Stimulated activated CD4-positive, alpha-beta T cell treated with anti-CD3 and anti-CD28 coated beads, TNF-alpha, amount 100 ng/mL, for 1 hour (primary cell): ENCODE measurements around the gene CCL20.
"Not testable (repeated sequence)": the region's sequence is repeated elsewhere in the genome, so short reads cannot be mapped to it uniquely, and the experiment has no call there.

Source experiments
- DNase-seq, 3 donors: peaks; one replicate each; pipeline ENCODE4 v3.0.0-alpha.2; 2020; ENCODE audit warnings: low read depth in 3 of 3, low spot score in 1 of 3

The CCL20 gene

GRCh38 chr2:227813562-227814353 lies at the start of gene CCL20:
Gene CCL20 (plus strand): TSS chr2:227813842. CDS start chr2:227813912, 70 bp downstream.
- no peak for DNase-seq

- no peak for DNase-seq
These were observed 47.8 kb upstream of the CCL20 start for GRCh38 chr2:227765788-227766372.

GRCh38 chr2:227766373-227766883 lies 47.2 kb upstream of the CCL20 start:
- peak in 2 of 3 donors; percentile 5 to 49 for DNase-seq

GRCh38 chr2:227767830-227768229 lies 45.8 kb upstream of the CCL20 start:
- DNase-seq: no peak

GRCh38 chr2:227772197-227772661 lies 41.4 kb upstream of the CCL20 start:
- no peak for DNase-seq

- DNase-seq: no peak
These were observed 40.7 kb upstream of the CCL20 start for GRCh38 chr2:227772932-227773331.

GRCh38 chr2:227774011-227774624 lies 39.5 kb upstream of the CCL20 start:
- DNase-seq: no peak

GRCh38 chr2:227774895-227775842 lies 38.5 kb upstream of the CCL20 start:
- no peak for DNase-seq

GRCh38 chr2:227780981-227781615 lies 32.5 kb upstream of the CCL20 start:
- DNase-seq: no peak

- no peak for DNase-seq
These were observed 31.8 kb upstream of the CCL20 start for GRCh38 chr2:227781841-227782240.

GRCh38 chr2:227782804-227783203 lies 30.8 kb upstream of the CCL20 start:
- no peak for DNase-seq

GRCh38 chr2:227783404-227784138 lies 30.1 kb upstream of the CCL20 start:
- DNase-seq: no peak

- DNase-seq: no peak
These were observed 28.3 kb upstream of the CCL20 start for GRCh38 chr2:227785293-227785692.

GRCh38 chr2:227788561-227789018 lies 25.1 kb upstream of the CCL20 start:
- DNase-seq: no peak

- DNase-seq: no peak
These were observed 23.8 kb upstream of the CCL20 start for GRCh38 chr2:227789803-227790202.

GRCh38 chr2:227793148-227793712 lies 20.4 kb upstream of the CCL20 start:
- no peak for DNase-seq

- no peak for DNase-seq
These were observed 17.5 kb upstream of the CCL20 start for GRCh38 chr2:227796045-227796711.

GRCh38 chr2:227796768-227797167 lies 16.9 kb upstream of the CCL20 start:
- DNase-seq: not testable (repeated sequence)

GRCh38 chr2:227799202-227799601 lies 14.4 kb upstream of the CCL20 start:
- no peak for DNase-seq
